H9 (cell line): ENCODE measurements around the gene BICD1. TPM values are rescaled to one million over a fixed set of nuclear protein-coding genes. Genes with fewer than 3 reads are reported as not detected.

Source experiments
- DNase-seq: peaks from one replicate; pipeline ENCODE4 v3.0.0-alpha.2; 2017
- H2AFZ ChIP-seq: one replicate; pipeline ENCODE4 v1.6.1; 2013; ENCODE audit warnings: mild to moderate bottlenecking, low read length, control low read depth, moderate library complexity
- H2AK5ac ChIP-seq: 2 replicates; pipeline ENCODE4 v1.6.1; 2013; ENCODE audit warnings: low read length, control low read depth, mixed read lengths; ENCODE audit not compliant: insufficient read length
- H2BK120ac ChIP-seq: one replicate; pipeline ENCODE4 v1.6.1; 2013; ENCODE audit warnings: low read depth, mild to moderate bottlenecking, low read length, control low read depth, inconsistent platforms; ENCODE audit not compliant: poor library complexity, severe bottlenecking
- H2BK12ac ChIP-seq: 2 replicates; pipeline ENCODE4 v1.6.1; 2013; ENCODE audit warnings: low read length, control low read depth, mixed read lengths, low read depth; ENCODE audit not compliant: insufficient read length
- H2BK15ac ChIP-seq: 2 replicates; pipeline ENCODE4 v1.6.1; 2013; ENCODE audit warnings: low read depth, low read length, control low read depth
- H2BK20ac ChIP-seq: one replicate; pipeline ENCODE4 v1.6.1; 2013; ENCODE audit warnings: low read depth, mild to moderate bottlenecking, low read length, control low read depth, inconsistent platforms; ENCODE audit not compliant: poor library complexity, severe bottlenecking
- H2BK5ac ChIP-seq: 2 replicates; pipeline ENCODE4 v1.6.1; 2013; ENCODE audit warnings: low read length, control low read depth, mixed read lengths; ENCODE audit not compliant: insufficient read length
- H3K14ac ChIP-seq: 2 replicates; pipeline ENCODE4 v1.6.1; 2013; ENCODE audit warnings: low read length, control low read depth; ENCODE audit not compliant: insufficient read depth
- H3K18ac ChIP-seq: 2 replicates; pipeline ENCODE4 v1.6.1; 2013; ENCODE audit warnings: low read depth, mild to moderate bottlenecking, mixed read lengths, low read length, control low read depth; ENCODE audit not compliant: insufficient read length
- H3K23ac ChIP-seq: 2 replicates; pipeline ENCODE4 v1.6.1; 2013; ENCODE audit warnings: low read length, control low read depth, mixed read lengths, low read depth; ENCODE audit not compliant: insufficient read length
- H3K23me2 ChIP-seq: 2 replicates; pipeline ENCODE4 v1.6.1; 2013; ENCODE audit warnings: low read depth, mild to moderate bottlenecking, mixed read lengths, low read length, control low read depth; ENCODE audit not compliant: insufficient read length, poor library complexity, severe bottlenecking
- H3K27ac ChIP-seq: 2 replicates; pipeline ENCODE4 v1.5.1; 2013; ENCODE audit warnings: low read length, control low read depth, mixed read lengths, low read depth; ENCODE audit not compliant: insufficient read length
- H3K27me3 ChIP-seq: 2 replicates; pipeline ENCODE4 v1.6.1; 2013; ENCODE audit warnings: low read length, control low read depth, inconsistent platforms; ENCODE audit not compliant: insufficient read depth
- H3K4ac ChIP-seq: 2 replicates; pipeline ENCODE4 v1.6.1; 2013; ENCODE audit warnings: low read depth, mild to moderate bottlenecking, control low read depth, inconsistent platforms, low read length, moderate library complexity
- H3K4me1 ChIP-seq: 2 replicates; pipeline ENCODE4 v1.6.1; 2013; ENCODE audit warnings: low read length, control low read depth, inconsistent platforms; ENCODE audit not compliant: insufficient read depth
- H3K4me2 ChIP-seq: 2 replicates; pipeline ENCODE4 v1.6.1; 2013; ENCODE audit warnings: low read length, control low read depth, mixed read lengths; ENCODE audit not compliant: insufficient read length, insufficient read depth
- H3K56ac ChIP-seq: 2 replicates; pipeline ENCODE4 v1.6.1; 2013; ENCODE audit warnings: low read depth, mild to moderate bottlenecking, mixed read lengths, low read length, control low read depth; ENCODE audit not compliant: insufficient read length
- H3K79me1 ChIP-seq: 2 replicates; pipeline ENCODE4 v1.6.1; 2013; ENCODE audit warnings: low read depth, mild to moderate bottlenecking, moderate library complexity, low read length, control low read depth, inconsistent platforms; ENCODE audit not compliant: insufficient read depth, poor library complexity, severe bottlenecking
- H3K79me2 ChIP-seq: 2 replicates; pipeline ENCODE4 v1.6.1; 2013; ENCODE audit warnings: low read length, control low read depth, inconsistent platforms; ENCODE audit not compliant: insufficient read depth
- H3K9ac ChIP-seq: 2 replicates; pipeline ENCODE4 v1.6.1; 2013; ENCODE audit warnings: low read length, control low read depth, mixed read lengths; ENCODE audit not compliant: insufficient read length; ENCODE audit errors: extremely low read depth
- H3K9me3 ChIP-seq: one replicate; pipeline ENCODE4 v1.6.1; 2013; ENCODE audit warnings: low read depth, low read length, inconsistent platforms; ENCODE audit not compliant: control insufficient read depth
- H3T11ph ChIP-seq: one replicate; pipeline ENCODE4 v1.6.1; 2013; ENCODE audit warnings: mild to moderate bottlenecking, low read length, control low read depth, inconsistent platforms
- H4K20me1 ChIP-seq: one replicate; pipeline ENCODE4 v1.6.1; 2013; ENCODE audit not compliant: control insufficient read depth, insufficient read length, insufficient read depth
- H4K5ac ChIP-seq: 2 replicates; pipeline ENCODE4 v1.6.1; 2013; ENCODE audit warnings: low read depth, mild to moderate bottlenecking, mixed read lengths, low read length, control low read depth; ENCODE audit not compliant: insufficient read length
- H4K8ac ChIP-seq: replicated peaks from 2 replicates; pipeline ENCODE4 v1.6.1; 2013; ENCODE audit warnings: low read length, control low read depth, mixed read lengths, low read depth; ENCODE audit not compliant: insufficient read length
- H4K91ac ChIP-seq: 2 replicates; pipeline ENCODE4 v1.6.1; 2013; ENCODE audit warnings: low read depth, mild to moderate bottlenecking, moderate library complexity, mixed read lengths, low read length, control low read depth; ENCODE audit not compliant: insufficient read length
- H3K27ac Mint-ChIP-seq, 3 experiments: 2 replicates in 2 of 3; 3 replicates in 1 of 3; pipeline ENCODE4 v1.8.0; 2020 to 2021; ENCODE audit warnings: mixed read lengths in 3 of 3, mild to moderate bottlenecking in 1 of 3, moderate library complexity in 1 of 3
- H3K27me3 Mint-ChIP-seq: 2 replicates; pipeline ENCODE4 v1.8.0; 2021; ENCODE audit warnings: low read depth, mild to moderate bottlenecking, moderate library complexity, mixed read lengths
- H3K36me3 Mint-ChIP-seq, 3 experiments: 2 replicates in 2 of 3; 3 replicates in 1 of 3; pipeline ENCODE4 v1.8.0; 2020 to 2021; ENCODE audit warnings: low read depth in 3 of 3, mixed read lengths in 3 of 3; ENCODE audit not compliant: insufficient read depth in 1 of 3
- H3K4me1 Mint-ChIP-seq, 2 experiments: 2 replicates each; pipeline ENCODE4 v1.8.0; 2020; ENCODE audit warnings: mixed read lengths in 2 of 2
- H3K4me3 Mint-ChIP-seq, 2 experiments: 2 replicates in 1 of 2; 3 replicates in 1 of 2; pipeline ENCODE4 v1.8.0; 2020 to 2021; ENCODE audit warnings: mild to moderate bottlenecking in 2 of 2, mixed read lengths in 2 of 2, moderate library complexity in 1 of 2
- H3K9me3 Mint-ChIP-seq, 2 experiments: 2 replicates in 1 of 2; 3 replicates in 1 of 2; pipeline ENCODE4 v1.8.0; 2020; ENCODE audit warnings: mild to moderate bottlenecking in 2 of 2, mixed read lengths in 2 of 2, moderate library complexity in 1 of 2
- WGBS: extraction: QIAGEN DNeasy Blood & Tissue Kit; methylation state at CpG from one replicate; pipeline ENCODE4 v1.1.7; 2013; ENCODE audit warnings: missing lambda C conversion rate, low lambda C conversion rate, mixed read lengths; ENCODE audit not compliant: insufficient read length; ENCODE audit errors: extremely low coverage; 5-methylcytosine and 5-hydroxymethylcytosine counted together
- total RNA-seq: library from RNA; stranded (reverse); gene quantifications from 2 replicates; pipeline ENCODE4 v1.2.1, GENCODE V29; 2021
- TF ChIP-seq, protein P1 (sequence below): fragments of 200-600 bp; sonication (generic); conservative IDR thresholded peaks from 3 replicates; pipeline ENCODE4 v1.8.0; 2021; ENCODE audit warnings: antibody characterized with exemption, mild to moderate bottlenecking

BICD1 gene
- total RNA-seq, 1 experiment from 2014 or later = 134 TPM

DNA sequence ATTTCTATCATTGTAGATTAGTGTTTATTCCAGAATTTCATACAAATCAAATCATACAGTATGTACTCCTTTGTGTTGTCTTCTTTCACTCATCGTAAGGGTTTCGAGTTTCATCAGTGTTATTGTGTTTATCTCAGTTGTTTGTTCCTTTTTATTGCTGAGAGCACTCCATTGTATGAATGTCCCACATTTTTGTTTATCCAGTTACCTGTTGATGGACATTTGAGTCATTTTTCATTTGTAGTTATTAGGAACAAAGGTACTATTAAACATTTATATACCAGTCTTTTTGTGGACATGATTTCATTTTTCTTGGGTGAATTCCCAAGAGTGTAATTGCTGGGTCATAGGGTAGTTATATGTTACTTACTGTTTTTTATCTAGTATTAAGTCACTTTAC, 70.0 kb downstream of the BICD1 start:
- H3K27me3 Mint-ChIP-seq = no peaks in the 10 kb centered on the region
- no peaks in the 10 kb centered on the region for H3K9me3 Mint-ChIP-seq
- no CpG with 5 or more reads among the region's 2 CpGs for whole genome bisulfite sequencing
- H2BK12ac ChIP-seq = no peak overlapping the region
- no peak overlapping the region for H3K18ac ChIP-seq
- no peak overlapping the region for H3K4me3 Mint-ChIP-seq
- H4K5ac ChIP-seq = no peak overlapping the region
- H3K14ac ChIP-seq = no peak overlapping the region
- H3K4ac ChIP-seq = no peak overlapping the region
- no peak overlapping the region for H2AK5ac ChIP-seq
- H3K9ac ChIP-seq = no peak overlapping the region
- no peaks in the 10 kb centered on the region for H4K20me1 ChIP-seq
- no peak overlapping the region for H3K27ac Mint-ChIP-seq
- H3K23ac ChIP-seq = no peak overlapping the region
- H3K27ac ChIP-seq = no peak overlapping the region
- H3K4me2 ChIP-seq = no peak overlapping the region
- H3K4me1 ChIP-seq = peaks cover 12% of the 10 kb centered on the region; the same call in 1 of the 2 replicates
- H3K36me3 Mint-ChIP-seq = peaks cover 0 to 50% (median 24%) of the 10 kb centered on the region in 3 experiments; a peak in 6 of 7 replicates
- H3K27me3 ChIP-seq = no peaks in the 10 kb centered on the region
- no peaks in the 10 kb centered on the region for H3K9me3 ChIP-seq
- H4K8ac ChIP-seq = no peak overlapping the region
- H3K23me2 ChIP-seq = no peaks in the 10 kb centered on the region
- no peak overlapping the region for H2BK5ac ChIP-seq
- H3T11ph ChIP-seq = no peak overlapping the region
- H2AFZ ChIP-seq = no peak overlapping the region
- no peak for DNase-seq
- H2BK120ac ChIP-seq = no peak overlapping the region
- no peaks in the 10 kb centered on the region for H3K79me2 ChIP-seq
- no peak overlapping the region for H4K91ac ChIP-seq
- H3K79me1 ChIP-seq = peaks cover 11% of the 10 kb centered on the region
- peaks cover 40 to 43% of the 10 kb centered on the region in 2 experiments for H3K4me1 Mint-ChIP-seq
- TF ChIP-seq, protein P1, sequence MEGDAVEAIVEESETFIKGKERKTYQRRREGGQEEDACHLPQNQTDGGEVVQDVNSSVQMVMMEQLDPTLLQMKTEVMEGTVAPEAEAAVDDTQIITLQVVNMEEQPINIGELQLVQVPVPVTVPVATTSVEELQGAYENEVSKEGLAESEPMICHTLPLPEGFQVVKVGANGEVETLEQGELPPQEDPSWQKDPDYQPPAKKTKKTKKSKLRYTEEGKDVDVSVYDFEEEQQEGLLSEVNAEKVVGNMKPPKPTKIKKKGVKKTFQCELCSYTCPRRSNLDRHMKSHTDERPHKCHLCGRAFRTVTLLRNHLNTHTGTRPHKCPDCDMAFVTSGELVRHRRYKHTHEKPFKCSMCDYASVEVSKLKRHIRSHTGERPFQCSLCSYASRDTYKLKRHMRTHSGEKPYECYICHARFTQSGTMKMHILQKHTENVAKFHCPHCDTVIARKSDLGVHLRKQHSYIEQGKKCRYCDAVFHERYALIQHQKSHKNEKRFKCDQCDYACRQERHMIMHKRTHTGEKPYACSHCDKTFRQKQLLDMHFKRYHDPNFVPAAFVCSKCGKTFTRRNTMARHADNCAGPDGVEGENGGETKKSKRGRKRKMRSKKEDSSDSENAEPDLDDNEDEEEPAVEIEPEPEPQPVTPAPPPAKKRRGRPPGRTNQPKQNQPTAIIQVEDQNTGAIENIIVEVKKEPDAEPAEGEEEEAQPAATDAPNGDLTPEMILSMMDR = no peak
- H3K56ac ChIP-seq = no peak overlapping the region
- H2BK15ac ChIP-seq = no peak overlapping the region
- no peak overlapping the region for H2BK20ac ChIP-seq
